ENCODE results near the gene DNAH1. TPM values are rescaled to one million over a fixed set of nuclear protein-coding genes. Genes with fewer than 3 reads are reported as not detected.
A peak's percentile ranks its signal among the peaks of the same experiment; 100 is the strongest.
"Not testable (repeated sequence)": the region's sequence is repeated elsewhere in the genome, so short reads cannot be mapped to it uniquely, and the experiment has no call there.

Gene DNAH1
- 10 to 100 TPM in 2 of 3 donors, 1 to 10 TPM in 1; 7.5 to 11.5 (median 10.8) TPM for total RNA-seq

GRCh38 chr3:52315977-52316764, at the start of gene DNAH1:
Gene DNAH1, plus strand, starts transcription at chr3:52316319. Its CDS starts 6,124 bp downstream, at chr3:52322443.
- no peaks in the 10 kb centered on the region for H3K27me3 ChIP-seq
- no peaks in the 10 kb centered on the region for H3K36me3 ChIP-seq
- intact Hi-C loops (cut with DNase I; ENCODE audit: low total_unique reads) = no loop called here
- TF ChIP-seq, protein P1, sequence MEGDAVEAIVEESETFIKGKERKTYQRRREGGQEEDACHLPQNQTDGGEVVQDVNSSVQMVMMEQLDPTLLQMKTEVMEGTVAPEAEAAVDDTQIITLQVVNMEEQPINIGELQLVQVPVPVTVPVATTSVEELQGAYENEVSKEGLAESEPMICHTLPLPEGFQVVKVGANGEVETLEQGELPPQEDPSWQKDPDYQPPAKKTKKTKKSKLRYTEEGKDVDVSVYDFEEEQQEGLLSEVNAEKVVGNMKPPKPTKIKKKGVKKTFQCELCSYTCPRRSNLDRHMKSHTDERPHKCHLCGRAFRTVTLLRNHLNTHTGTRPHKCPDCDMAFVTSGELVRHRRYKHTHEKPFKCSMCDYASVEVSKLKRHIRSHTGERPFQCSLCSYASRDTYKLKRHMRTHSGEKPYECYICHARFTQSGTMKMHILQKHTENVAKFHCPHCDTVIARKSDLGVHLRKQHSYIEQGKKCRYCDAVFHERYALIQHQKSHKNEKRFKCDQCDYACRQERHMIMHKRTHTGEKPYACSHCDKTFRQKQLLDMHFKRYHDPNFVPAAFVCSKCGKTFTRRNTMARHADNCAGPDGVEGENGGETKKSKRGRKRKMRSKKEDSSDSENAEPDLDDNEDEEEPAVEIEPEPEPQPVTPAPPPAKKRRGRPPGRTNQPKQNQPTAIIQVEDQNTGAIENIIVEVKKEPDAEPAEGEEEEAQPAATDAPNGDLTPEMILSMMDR (IDR thresholded peaks at IDR 0.05) = no peak
- TF ChIP-seq POLR2AphosphoS5 (IDR thresholded peaks at IDR 0.05) (no peak), POLR2A (IDR thresholded peaks at IDR 0.05) (no peak)
- H3K9me3 ChIP-seq = no peaks in the 10 kb centered on the region
- H3K4me1 ChIP-seq = no peaks in the 10 kb centered on the region
- peak within 1 kb of the TSS in 2 of 3 donors; percentile 44 to 63 for H3K4me3 ChIP-seq
- DNase-seq (ENCODE audit: low spot score in 2 of 2) = no peak
- no peak within 1 kb of the TSS for H3K27ac ChIP-seq

DNA sequence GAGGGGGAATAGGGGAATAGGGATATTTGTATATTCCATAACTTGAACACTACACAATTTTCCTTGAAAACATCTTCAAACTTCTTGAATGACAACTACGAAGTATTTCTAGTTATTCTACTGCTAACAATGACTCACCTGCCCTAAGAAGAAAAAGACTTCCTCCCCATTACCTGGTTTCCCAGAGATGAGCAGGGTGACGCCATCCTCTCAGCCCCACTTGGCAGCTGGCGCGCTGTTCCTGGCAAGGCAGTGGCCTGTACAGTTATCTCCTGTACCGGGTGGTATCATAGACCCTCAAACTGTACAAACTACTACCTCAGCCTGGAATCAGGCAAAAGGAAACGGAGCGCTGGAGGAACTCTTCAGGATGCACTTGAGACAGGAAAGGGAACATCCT, 48.1 kb upstream of the DNAH1 start:
- peak overlapping the region; percentile 64 to 69 for H3K27ac ChIP-seq
- H3K27me3 ChIP-seq = no peaks in the 10 kb centered on the region
- H3K9me3 ChIP-seq = no peaks in the 10 kb centered on the region
- no peaks in the 10 kb centered on the region for H3K36me3 ChIP-seq
- TF ChIP-seq POLR2AphosphoS5 (IDR thresholded peaks at IDR 0.05) (no peak), POLR2A (IDR thresholded peaks at IDR 0.05) (no peak)
- TF ChIP-seq, protein P1 (IDR thresholded peaks at IDR 0.05) = no peak
- DNase-seq (ENCODE audit: low spot score in 2 of 2) = no peak
- intact Hi-C loops (cut with DNase I; ENCODE audit: low total_unique reads) = loop anchor here (1.0 kb wide), 1 partner anchor 46 kb away; no protein-coding TSS in a partner anchor
- no peak overlapping the region for H3K4me3 ChIP-seq
- peaks cover 4 to 18% of the 10 kb centered on the region in 2 donors for H3K4me1 ChIP-seq

DNA sequence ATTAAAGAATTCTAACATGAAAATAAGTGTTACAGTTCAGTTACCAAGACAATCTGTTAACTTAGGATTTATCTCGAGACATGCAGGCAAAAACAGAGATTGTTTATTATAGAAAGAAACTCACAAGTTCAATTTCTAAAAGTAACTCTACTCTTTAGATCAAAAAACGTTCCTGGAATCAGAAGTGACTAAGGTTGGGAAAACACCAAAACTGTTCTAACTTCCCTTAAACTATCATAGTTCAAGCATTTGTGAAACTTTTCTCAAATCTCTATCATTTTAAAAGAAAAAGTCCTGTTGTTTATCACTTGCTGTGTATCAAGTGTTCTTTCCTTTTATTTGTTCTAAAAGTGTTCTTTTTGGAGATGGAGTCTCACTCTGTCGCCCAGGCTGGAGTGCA, 46.3 kb upstream of the DNAH1 start:
- H3K27me3 ChIP-seq = no peaks in the 10 kb centered on the region
- TF ChIP-seq POLR2AphosphoS5 (IDR thresholded peaks at IDR 0.05) = no peak
- TF ChIP-seq, protein P1 (IDR thresholded peaks at IDR 0.05) = no peak
- no peak for TF ChIP-seq POLR2A (IDR thresholded peaks at IDR 0.05)
- H3K9me3 ChIP-seq = no peaks in the 10 kb centered on the region
- intact Hi-C loops (cut with DNase I; ENCODE audit: low total_unique reads) = no loop called here
- no peak for DNase-seq (ENCODE audit: low spot score in 2 of 2)
- no peaks in the 10 kb centered on the region for H3K36me3 ChIP-seq
- H3K27ac ChIP-seq = peak overlapping the region; percentile 62 to 70
- H3K4me3 ChIP-seq = no peak overlapping the region
- peaks cover 4 to 18% of the 10 kb centered on the region in 2 donors for H3K4me1 ChIP-seq

GRCh38 chr3:52270252-52270754, 45.8 kb upstream of the DNAH1 start:
- TF ChIP-seq, protein P1 (IDR thresholded peaks at IDR 0.05) = no peak
- no peak for TF ChIP-seq POLR2AphosphoS5 (IDR thresholded peaks at IDR 0.05)
- no peaks in the 10 kb centered on the region for H3K36me3 ChIP-seq
- H3K27ac ChIP-seq = peak overlapping the region; percentile 62 to 70
- no peaks in the 10 kb centered on the region for H3K27me3 ChIP-seq
- no peak overlapping the region for H3K4me3 ChIP-seq
- DNase-seq (ENCODE audit: low spot score in 2 of 2) = no peak
- intact Hi-C loops (cut with DNase I; ENCODE audit: low total_unique reads) = no loop called here
- H3K9me3 ChIP-seq = no peaks in the 10 kb centered on the region
- H3K4me1 ChIP-seq = peaks cover 4 to 18% of the 10 kb centered on the region in 2 donors

GRCh38 chr3:52272172-52272571, 43.9 kb upstream of the DNAH1 start:
- H3K9me3 ChIP-seq; H3K36me3 ChIP-seq; DNase-seq (ENCODE audit: low spot score in 2 of 2); H3K4me3 ChIP-seq; H3K27me3 ChIP-seq; intact Hi-C loops (cut with DNase I; ENCODE audit: low total_unique reads): not testable (repeated sequence)
- Histone ChIP-seq H3K4me1 (peaks cover 4 to 27% of the 10 kb centered on the region in 2 donors), H3K27ac (peak overlapping the region in 1 of 2 donors; percentile 70)
